OCI-M1 (cell line): Measurements from ENCODE around the gene NES.

Experiments
- DNase-seq: peaks from one replicate; lab custom pipeline; 2025; lab: John Stamatoyannopoulos, UW

NES gene

DNA sequence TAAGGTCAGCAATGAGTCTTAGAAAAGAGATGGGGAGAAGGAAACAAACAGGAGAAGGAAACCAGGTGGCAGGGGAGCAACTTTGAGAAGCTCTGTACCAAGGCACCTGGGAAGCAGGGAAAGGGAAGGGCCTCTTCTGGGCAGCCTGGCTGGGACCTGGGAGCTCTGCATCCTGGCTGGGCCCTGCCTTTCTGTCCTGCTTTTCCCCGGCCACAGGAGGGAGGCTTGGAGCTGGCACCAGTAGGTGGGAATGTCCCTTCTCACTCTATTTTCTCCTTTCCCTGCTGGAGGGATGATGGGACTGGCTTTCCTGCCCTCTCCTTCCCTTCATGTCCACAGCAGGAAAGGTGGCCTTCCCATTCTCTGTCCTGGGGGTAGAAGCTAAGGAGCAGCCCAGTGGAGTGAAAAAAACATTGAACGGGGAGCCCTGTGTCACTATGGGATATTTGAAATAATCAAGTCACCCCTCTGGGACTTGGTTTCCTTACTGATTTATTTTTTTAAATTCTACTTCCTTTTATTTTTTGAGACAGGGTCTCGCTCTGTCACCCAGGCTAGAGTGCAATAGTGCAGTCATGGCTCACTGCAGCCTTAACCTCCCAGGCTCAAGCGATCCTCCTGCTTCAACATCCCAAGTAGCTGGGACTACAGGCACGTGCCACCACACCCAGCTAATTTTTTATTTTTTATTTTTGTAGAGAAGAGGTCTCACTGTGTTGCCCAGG lies 5.1 kb upstream of the NES start:
- no peak for DNase-seq

DNA sequence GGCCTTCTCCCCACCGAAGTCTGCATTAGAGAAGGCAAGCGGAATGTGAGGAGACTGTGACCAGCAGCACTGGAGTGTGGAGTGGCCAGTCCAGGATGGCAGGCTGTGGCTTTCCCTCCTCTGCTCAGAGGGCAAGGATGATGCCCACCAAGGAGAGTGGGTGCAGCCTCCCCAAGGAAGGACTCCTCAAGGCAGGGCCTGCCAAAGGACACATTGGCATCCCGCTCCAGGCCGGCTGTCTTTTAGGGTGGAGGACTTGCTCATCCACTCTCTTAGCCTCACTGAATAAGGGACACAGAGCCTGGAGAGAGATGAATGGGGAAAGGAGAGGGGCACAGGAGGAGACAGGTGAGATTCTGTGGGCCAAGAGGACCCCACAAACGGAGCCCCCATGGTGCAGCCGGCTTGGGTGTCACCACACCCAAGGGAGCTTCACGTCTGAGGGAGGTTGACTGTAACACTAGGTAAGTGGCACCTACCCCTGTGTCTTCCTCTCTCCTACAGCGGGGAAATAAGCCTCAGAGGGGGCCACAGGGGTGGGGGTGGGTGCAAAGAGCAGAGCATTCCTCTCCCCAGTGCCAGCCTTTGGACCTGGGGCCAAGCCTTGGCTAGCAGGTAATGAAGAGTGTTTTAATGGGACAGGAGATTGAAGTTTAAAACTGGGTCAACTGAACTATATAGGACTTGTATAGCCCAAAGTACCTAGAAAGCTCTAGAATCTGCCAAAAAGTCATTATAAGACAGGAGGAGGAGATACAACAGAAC lies 4.2 kb upstream of the NES start:
- DNase-seq, result no peak

DNA sequence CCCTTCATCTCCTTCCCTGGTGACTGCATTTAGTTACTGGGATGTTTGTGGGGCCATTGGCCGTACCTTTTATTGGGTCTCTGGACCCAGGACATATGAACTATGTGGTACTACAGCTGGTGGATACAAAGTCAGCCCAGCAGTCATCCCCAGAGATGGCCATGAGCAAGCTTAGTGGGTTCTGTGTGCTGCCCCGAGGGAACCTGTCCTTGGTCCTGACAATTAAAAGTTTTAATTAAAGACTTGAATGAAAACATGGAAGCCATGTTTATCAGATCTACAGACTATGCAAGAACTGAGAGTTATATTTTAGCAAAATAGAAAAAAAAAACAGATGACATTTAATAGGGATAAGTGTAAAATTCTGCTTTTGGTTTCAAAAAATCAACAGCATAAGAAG lies 2.8 kb upstream of the NES start:
- DNase-seq, result no peak

DNA sequence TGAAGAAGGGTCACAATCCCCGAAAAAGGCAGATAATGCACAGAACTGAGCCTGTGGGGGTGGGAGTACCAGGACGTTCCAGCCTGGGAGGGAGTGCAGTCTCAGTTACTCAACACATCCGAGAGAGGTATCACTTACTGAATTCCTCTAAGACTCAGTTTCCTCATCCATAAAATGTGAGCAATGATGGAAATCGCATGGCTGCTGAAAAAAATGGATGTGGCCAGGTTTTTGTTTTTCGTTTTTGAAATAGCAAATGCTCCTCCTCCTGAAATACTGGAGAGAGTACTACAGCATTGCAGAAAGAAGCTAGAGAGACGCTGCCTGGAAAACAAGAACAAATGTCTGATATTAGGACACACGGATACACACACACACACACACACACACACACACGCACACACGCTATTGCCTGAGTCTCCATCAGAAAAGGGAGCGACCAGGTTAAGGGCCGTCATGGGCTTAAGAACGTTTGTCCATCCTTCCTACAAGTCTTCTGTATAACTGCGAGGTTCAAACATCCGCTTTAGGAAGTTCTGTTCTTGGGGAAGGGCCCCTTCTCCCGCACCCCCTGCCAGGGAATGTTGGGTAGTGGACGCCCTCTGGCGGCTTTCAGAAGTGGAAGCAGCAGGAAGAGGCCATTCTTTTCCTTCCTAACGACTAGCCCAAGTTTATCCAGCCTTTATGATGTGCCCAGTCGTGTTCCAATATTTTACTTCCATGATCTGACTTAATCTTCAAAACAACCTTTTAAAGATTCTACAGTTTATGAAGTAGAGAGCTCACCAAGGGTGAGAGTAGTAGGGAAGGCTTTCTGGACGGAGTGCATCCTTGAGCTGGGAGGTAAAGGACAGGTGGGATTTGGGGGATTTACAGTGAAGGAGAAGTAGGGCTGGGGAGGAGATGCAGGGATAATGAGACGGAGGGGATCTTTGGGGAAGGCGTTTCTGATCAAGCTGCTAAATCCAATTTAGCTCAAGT lies 699 bp upstream of the NES start:
- DNase-seq, result peak; percentile 84

DNA sequence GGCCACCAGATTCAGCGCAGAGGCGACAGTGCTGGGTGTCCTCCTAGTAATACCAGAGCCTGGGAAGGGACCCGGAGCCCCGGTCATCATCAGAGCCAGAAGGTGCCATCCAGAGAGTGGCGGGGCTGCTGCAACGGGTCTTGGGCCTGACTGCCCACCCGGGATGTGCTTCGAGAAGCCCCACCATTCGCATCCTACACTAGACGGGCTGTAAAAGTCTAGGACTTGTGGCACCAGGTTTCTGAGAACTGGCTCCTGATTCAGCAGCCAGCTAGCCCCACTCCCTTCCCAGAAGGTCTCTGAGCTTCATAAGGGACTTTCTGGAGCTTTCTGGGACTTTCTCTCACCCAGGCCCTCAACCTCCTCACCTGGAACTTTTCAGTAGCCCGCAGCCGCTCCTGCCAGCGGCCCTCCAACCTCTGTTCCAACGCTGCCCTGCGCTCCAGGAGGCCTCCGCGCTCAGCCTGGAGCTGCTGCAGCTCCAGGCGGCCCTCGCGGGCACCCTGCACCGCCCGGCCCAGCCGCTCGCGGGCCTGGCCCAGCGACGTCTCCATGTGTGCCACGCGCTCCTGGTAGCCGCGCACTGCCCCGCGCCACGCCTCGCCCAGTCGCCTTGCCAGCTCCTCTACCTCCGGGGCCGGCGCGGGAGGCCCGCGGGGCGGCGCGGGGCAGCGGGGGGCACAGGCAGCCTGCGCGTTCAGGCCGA lies 940 bp downstream of the NES start:
- no peak for DNase-seq

DNA sequence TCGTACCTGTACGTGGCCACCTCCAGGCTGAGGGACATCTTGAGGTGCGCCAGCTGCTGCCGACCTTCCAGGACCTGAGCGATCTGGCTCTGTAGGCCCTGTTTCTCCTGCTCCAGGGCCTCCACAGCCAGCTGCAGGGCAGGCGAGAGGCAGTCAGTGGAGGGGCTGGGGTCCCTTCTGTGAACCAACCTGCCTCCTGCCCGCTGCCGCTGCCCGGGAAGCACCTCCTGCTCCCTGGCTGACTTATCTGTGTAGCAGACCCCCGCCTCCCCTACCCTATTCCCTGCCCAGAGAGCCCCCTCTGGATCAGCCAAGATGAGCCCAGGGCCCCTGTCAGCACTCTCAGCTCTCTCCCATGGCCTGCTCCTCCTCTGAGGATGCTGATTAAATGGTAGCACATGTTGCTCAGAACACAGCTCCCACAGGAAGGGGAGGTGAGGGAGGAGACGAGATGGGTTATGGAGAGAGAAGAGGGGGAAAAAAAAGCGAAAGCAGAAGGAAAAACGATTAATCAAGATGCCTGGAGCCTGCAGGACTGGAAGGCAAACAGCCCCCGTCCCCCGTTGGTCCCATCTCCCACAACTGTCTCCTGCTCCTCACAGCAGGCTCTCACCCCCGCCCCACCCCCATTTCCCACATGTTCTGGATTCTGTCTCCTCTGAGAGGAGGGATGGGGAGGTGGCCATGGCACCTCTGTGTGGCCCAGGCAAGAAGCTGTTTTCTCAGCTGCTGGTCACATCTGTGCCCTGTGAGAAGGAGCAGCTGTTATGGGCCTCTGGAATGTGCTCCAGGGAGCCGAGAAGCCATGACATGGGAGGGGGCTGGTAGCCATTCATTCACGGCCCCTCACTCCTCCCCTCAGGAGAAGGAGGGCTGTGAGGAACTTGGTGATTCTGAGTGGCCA lies 1.7 kb downstream of the NES start:
- no peak for DNase-seq

DNA sequence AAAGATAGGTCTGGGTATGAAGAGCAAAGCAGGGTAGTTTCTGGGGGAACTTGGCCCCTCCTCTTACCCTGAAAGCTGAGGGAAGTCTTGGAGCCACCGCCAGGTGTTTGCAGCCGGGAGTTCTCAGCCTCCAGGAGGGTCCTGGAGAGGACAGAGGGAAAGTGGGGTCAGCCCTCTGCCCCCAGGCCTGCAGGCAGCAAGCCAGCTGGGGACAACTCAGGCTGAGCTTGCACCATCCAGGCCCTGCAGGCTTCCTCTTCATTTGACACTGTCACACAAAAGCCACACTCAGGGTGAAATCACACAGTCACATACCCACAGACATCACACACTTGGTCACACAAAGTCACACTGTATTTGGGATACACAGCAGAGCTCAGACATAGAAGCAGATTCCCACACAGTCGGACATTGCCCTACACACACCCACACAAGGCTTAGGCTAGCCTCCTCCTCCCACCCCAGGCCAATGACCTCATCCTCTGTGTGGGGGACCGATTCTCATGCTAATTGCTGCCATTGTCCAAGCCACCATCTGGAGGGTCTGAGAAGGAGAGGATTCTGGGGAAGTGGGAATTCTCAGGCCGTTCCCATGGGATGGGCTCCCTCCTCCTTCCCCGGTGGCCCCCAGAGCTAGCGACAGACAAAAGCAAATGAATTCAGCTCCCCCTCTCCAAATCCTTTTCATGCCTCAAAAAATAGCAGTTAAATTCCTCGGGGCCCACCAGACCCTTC lies 3.7 kb downstream of the NES start:
- DNase-seq, result peak; percentile 27

DNA sequence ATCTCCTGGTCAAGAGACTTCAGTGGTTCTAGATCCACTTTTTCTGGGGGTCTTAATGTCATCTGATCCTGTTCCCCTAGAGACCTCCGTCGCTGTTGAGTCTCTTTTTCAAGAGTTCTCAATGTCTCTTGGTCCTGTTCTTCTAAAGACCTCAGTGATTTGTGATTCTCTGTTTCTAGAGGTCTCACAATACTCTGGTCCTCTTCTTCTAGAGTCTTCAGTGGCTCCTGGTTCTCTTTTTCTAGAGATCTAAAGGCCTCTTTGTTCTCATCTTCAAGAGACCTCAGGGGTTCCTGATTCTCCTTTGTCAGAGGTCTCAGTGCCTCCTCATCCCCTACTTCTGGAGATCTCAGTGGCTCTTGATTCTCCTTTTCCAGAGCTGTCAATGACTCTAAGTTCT lies 5.4 kb downstream of the NES start:
- DNase-seq, result no peak

DNA sequence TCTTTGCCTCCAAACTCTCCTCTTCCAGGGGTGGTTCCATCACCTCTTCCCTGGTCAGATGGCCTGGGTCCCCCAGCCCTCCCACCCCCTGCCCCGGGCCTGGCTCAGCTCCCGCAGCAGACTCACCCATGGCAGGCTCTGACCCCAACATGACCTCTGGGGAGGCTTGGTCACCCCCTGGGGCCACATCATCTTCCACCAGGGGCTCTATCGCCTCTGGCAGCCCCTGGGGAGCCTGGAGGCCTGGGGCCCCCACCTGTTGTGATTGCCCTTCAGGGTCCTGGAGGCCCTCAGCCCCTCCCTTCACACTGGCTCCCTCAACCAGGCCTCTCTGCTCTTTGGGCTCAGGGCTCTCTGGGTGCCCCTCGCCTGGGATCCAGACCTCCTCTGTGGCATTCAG lies 6.4 kb downstream of the NES start:
- DNase-seq, result no peak

DNA sequence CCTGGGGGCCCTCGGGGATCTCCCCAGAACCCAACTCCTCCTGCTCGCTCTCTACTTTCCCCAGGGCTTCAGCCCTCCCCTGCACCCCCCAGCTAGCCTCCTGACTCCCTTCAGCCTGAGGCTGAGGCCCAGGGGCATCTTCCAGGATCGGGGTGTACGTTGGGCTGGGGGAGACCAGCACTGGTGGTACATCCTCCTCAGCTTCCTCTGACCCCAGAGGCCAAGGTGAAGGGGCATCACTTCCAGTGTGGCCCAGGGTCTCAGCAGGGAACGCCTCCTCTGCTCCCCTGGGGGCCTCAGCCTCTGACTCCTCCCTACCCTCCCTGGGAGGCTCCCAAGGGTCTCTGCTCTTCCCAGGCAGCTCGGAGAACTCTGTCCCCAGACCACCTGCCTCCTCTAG lies 6.8 kb downstream of the NES start:
- no peak for DNase-seq

DNA sequence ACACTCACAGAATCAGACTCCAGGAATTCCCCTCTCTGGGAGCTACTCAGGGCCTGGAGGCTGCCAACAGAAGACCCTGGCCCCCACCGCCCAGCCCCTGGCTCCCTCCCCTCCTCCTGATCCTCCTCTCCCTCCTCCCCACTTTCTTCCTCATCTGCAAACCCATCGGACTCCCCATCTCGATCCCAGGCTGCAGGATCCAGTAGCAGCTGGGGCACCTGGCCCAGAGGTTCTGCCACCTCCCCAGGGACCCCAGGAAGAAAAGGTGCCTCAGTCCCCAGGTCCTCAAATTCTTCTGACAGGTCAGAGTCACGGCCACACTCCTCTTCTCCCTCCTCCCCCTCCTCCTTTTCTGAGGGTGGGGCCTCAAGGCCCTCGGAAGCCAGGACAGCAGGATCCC lies 7.4 kb downstream of the NES start:
- DNase-seq, result no peak

DNA sequence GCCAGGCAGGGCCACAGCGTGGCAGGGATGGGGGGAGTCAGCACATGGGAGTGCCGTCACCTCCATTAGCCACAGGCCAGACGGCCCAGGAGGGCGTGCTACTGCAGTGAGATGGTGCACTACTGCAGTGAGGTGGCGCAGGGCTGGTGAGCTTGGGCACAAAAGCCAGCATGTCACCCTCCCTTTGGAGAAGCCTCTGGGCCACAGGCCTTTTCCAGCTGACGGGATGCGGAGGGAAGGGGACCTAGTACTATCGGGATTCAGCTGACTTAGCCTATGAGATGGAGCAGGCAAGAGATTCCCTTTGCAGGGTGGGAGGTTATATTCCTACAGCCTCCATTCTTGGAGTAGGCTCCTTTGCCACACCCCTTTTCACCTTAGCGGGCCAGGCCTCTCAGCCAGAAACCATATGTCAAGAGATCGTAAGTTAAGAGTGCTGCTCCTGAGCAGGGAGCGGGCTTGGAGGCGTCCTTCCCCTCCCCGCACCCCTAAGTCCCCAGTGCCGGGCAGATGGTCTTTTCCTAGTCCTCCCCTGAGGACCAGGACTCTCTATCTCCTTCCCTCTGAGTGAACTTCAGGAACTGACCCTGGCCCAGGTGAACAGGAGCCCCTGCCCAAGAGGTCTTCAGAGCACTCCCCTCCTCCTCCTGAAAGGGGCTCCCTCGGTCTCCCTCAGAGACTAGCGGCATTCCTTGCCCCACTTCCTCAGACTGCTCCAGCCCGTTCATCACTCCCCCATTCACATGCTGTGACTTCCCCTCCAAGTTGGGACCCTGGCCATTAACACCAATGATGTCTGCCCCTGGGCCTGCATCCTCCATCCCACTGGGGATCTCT lies 8.2 kb downstream of the NES start:
- no peak for DNase-seq

DNA sequence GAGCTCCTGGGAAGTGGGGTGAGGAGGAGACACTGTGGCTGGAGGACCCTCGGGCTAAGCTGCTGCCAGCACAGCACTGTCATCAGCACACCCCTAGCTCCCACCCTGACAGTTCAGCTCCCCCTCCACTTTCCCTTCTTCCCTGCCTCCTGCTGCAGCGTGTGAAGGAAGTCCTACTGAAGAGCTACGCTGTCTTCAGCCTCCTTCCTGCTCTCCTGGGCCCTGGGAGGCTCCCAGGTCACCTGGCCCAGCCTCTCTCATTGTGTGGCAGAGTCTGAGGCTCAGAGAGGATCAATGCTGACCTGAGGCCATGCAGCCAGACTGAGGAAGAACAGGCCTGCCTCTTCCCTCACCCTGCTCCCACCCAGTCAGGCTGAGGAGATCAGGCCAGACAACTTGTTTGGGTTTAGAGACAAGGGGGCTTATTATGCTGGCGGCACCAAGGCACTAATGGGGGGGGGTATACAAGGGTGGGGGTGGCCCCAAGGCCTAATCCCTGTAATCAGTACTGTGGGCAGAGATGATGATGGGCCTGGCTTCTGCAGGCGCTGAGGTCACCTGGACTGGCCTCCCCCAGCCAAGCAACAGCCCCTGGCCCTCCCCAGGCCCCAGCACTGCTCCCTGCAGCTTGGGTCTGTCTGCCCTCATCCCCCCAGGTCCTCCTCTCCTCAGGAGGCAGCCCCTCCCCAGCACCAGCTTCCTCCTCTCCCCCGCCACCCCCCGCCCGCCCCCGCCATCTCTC lies 9.1 kb downstream of the NES start:
- no peak for DNase-seq

DNA sequence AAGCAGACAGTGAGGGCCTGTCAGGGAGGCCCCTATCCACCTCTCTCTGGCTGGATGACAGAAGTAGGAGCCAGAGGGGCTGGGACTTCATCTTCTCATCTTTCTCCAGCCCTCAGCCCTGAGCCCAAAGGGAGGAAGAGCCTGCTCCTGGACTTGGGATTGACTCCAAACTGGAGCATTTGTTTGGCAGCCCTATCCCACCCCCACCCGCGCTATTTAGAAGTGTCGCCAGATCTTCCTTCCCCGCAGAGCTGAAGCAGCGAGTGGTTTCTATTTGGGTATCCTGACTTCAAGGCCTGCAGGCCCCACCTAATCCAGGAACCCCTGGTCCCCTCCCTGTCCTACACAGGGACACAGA lies 9.6 kb downstream of the NES start:
- DNase-seq, result no peak

DNA sequence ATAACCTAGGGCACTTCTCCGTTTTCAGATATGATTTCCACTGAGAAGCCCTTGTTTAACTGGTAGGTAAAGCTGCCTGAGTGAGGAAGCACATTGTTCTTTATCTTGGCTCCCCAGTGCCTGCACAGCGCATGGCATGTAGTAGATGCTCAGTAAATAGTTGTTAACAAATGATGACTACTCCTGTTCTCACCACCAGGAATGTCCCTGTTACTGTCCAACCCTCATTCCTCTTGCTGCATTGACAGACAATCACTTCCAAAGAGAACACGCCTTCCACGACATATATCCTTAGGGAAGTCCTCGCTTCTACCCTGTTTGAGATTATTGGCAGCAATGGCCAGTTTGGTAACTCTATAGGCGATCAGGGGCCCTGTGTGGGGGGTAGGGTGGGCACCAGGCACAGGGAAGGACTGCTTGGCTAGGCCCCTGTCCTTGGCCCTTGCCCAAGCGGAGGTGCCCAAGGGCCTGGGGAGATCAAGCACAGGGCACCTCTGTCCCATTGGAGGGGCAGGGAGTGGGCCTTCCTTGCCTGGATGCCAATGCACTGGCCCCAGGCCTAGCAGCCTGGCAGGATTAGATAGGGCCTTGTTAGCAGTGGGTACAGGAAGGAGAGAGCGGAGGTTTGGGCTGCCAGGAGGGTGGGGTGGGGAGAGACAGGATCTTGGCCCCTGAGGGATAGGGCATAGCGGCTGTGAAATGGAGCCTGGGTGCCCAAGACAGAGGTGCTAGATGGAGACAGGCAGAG lies 10.2 kb downstream of the NES start:
- DNase-seq, result no peak

DNA sequence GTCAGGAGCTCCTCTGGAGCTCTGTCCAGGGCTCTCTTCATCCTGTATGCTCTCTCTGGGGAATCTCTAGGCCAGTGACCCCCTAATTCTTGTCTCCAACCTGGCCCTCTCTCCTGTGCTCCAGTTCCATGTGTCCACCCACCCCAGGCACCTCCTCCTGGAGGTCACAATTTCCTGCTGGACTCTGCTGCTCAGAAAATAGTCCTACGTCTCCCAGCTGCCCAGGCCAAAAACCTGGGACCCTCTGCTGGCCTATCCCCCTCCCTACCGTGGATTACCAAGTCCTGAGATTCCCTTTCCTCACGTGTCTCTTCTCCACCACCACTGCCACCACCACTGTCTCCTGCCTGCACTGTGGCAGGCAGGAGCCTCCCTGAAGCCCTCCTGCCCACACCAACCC lies 11.7 kb downstream of the NES start:
- DNase-seq, result no peak

DNA sequence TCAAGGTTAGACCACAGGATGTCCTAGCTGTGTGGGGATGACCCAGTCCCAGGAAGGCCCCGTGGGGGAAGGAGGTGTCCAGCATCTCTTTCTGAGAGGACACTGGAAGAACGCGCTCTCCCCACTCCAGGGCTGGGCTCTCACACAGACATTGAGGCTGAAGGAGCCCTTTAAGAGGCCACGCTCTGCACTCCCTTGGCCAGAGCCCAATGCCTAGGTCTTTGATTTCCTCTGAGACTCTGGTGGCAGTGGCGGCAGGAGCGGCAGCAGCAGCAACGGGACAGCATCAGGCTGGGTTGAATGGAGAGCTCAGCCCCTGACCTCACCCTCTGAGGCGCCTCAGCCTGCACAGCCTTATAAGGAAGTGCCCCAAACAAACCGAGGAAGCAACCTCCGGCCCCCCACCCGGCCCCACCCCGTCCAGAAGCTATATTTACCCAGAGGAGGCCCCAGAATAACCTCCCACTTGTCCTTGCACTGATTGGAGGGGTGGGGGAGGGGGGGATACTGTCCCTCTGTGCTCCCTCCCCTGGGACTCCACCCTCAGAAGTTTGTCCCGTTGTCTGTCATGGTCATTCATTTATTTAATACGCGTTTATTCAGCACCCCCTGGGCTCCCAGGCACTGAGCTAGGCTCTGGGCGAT lies 12.3 kb downstream of the NES start:
- peak; percentile 22 for DNase-seq
